Midbrain (tissue), 1 donor: ENCODE data around the gene SMCHD1.
"Not testable (repeated sequence)": the region's sequence is repeated elsewhere in the genome, so short reads cannot be mapped to it uniquely, and the experiment has no call there.

Source experiments
- DNase-seq: peaks from one replicate; lab custom pipeline; 2025; lab: John Stamatoyannopoulos, UW

SMCHD1 gene

DNA sequence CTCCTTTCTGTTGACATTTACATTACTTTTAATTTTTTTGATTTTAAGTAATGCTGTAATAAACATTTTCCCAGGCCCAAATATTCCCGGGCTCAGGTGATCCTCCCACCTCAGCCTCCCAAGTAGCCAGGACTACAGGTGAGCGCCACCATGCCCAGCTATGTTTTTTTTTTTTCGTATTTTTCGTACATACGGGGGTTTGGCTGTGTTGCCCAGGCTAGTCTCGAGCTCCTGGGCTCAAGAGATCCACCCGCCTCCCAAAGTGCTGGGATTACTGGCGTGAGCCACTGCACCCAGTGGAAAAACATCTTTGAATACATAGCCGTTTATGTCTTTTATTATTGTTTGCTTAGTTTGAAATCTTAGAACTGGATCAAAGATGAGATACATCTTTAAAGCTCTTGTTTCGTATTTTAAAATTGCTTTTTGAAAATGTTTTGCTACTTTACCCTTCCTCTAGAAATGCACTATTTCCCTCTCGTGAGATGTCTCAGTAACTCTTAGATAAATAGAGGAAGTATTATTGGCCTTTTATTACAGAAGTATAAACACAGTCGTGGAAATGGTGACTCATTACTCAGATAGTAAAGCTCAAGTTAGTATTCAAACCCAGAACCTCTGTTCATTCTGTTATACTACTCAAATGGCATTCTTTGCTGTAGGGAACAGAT is 2.4 kb downstream of the SMCHD1 start:
- no peak for DNase-seq

DNA sequence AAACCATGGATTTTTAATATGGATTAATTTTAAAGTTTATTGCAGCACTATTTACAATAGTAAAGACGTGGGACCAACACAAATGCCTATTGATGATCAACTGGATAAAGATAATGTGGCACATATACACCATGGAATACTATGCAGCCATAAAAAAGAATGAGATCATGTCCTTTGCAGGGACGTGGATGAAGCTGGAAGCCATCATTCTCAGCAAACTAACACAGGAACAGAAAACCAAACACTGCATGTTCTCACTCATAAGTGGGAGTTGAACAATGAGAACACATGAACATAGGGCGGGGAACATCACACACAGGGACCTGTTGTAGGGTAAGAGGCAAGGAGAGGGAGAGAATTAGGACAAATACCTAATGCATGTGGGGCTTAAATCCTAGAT is 5.3 kb downstream of the SMCHD1 start:
- not testable (repeated sequence) for DNase-seq

DNA sequence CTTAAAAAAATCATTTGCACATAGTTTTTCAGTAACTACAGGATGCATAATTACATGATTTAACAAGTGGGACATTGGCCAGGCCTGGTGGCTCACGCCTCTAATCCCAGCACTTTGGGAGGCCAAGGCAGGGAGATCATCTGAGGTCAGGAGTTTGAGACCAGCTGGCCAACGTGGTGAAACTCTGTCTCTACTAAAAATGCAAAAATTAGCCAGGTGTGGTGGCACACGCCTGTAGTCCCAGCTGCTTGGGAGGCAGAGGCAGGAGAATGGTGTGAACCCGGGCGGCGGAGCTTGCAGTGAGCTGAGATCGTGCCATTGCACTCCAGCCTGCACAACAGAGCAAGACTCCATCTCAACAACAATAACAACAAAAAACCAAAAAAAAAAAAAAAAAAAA is 6.8 kb downstream of the SMCHD1 start:
- DNase-seq, result not testable (repeated sequence)

DNA sequence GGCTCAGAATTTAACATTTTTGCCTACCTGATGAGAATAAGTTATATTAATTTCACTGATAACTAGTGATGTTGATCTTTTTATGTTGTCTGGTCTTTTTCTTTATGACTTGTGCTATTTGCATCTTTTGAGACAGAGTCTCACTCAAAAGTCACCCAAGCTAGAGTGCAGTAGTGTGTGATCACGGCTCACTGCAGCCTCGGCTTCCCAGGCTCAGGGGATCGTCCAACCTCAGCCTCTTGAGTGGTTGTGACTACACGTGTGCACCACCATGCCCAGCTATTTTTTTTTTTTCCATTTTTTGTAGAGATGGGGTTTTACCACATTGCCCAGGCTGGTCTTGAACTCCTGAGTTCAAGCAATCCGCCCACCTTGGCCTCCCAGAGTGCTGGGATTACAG is 7.5 kb downstream of the SMCHD1 start:
- no peak for DNase-seq

DNA sequence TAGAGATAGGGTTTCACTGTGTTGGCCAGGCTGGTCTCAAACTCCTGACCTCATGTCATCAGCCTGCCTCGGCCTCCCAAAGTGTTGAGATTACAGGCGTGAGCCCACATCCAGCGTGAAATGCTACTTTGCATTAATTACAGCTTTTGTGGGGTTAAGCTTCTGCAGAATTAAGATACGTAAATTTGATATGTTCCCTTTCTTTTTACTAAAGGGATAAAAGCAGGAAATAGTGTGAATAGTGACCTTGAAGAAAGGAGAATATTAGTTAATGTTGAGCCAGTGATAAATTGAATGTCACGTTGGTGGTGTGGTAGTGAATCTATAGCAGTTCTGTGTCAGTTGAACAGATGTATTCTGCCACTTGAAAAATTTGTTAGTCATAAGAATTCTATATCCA is 16.9 kb downstream of the SMCHD1 start:
- no peak for DNase-seq

DNA sequence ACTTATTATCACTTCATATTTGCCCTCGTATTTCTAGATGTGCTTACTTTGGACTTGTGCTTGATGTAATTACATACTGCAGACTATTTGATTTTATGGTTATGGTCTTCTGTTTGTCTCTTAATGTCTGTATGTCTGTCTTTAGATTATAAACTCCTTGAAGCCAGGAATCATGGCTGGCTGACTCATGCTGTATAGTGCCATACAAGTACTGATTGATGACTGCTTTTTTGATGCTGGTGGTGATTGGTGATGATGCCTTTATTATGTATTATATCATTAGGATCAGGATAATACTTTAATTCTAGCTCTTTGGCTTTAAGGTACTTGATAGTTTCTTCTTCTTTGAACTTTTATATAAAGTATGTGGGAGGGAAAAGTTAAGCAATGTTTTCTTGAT is 17.3 kb downstream of the SMCHD1 start:
- no peak for DNase-seq

DNA sequence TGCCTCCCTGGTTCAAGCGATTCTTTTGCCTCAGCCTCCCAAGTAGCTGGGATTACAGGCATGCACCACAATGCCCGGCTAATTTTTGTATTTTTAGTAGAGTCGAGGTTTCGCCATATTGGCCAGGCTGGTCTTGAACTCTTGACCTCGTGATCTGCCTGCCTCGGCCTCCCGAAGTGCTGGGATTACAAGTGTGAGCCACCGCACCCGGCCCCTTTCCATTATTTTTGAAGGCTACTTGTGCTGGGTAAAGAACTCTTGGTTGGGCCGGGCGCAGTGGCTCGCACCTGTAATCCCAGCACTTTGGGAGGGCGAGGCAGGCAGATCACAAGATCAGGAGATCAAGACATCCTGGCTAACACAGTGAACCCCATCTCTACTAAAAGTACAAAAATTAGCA is 23.4 kb downstream of the SMCHD1 start:
- DNase-seq, result not testable (repeated sequence)

DNA sequence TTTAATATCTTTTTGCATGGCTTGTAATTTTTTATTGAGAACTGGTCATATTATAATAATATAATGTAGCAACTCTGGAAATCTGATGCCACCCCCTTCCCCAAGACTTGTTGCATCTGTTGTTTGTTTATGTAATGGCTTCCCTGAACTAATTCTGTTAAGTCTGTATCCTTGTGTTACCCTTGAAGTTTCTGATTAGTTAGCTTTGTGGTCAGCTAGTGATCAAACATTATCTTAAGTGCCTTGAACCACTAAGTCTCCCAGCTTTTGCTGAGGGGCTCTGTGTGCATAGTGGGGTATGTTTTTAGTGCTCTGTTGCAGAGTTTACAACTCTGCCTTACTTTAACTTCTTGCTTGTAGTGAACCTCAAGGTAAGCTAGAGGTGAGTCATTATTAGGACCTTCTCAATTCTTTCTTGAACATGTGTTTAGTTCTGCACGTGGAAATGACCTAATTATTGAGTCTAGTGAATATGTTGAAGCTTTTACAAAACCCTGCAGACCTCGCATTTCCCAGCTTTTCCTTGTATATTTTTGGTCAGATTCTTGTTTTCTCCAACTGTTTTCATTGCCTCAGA is 24.8 kb downstream of the SMCHD1 start:
- DNase-seq, result no peak

DNA sequence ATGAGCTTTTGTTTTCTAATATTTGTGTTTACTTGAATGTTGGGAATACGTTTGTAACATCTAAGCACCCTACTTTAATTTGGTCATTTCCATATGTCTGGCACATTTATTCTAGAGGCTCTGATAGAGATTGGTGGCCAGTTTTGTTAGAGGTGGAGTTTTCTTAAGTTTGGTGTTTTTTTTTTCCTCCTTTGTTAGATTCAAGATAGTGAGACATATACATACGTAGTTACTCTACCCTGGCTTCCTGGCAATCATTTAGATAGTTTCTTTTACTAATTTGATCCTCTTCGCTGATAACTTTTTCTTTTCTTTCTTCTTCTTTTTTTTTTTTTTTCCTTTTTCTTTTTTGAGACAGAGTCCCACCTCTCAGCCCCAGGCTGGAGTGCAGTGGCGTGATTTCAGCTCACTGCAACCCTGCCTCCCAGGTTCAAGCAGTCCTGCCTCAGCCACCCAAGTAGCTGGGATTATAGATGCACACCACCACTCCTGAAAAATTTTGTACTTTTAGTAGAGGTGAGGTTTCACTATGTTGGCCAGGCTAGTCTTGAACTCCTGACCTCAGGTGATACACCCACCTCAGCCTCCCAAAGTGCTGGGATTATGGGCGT is 26.6 kb downstream of the SMCHD1 start:
- DNase-seq, result no peak

DNA sequence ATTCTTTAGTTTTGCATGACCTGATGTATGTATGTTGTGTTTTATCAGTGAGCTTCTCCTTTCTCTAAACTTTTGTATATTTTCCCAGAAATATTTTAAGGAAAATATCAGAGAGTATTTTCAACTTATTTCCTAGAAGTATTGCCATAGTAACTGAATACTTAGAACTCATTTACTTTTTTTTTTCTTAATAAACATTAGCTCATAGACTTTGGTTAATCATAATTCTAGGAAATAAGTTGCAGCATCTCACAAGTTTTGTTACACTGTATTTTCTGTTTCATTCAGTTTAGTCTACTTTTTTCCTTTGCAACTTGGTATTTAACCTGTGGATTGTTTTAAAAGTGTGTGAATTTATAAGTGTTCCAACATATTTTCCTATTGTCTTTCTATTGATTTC is 27.5 kb downstream of the SMCHD1 start:
- DNase-seq, result no peak

DNA sequence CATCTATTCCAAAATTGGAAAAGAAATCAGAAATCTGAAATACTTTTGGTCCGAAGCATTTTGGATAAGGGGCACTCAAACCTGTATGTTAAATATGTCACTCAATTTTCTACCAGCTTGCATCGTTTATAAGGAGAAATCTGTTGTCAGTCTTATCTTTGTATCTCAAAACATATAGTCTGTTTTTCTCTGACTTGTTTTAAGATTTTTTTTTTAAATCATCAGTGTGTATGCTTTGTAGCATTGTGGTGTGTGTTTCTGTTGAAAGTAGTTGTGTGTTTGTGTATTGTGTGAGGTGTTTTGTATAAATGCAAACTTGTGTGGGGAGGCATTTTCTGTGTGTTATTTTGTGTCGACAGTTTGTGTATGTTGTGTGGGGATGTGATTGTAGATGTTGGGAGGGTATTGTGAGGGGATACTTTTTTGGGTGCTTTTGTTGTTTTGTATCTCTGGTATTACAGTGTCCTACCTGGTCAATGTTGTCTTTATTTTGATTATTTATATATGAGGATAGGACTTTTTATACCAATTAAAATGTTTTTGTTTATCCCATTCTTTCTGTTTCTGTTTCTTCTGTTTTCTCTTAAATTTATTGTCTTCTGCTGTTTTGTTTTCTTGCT is 30.9 kb downstream of the SMCHD1 start:
- no peak for DNase-seq

DNA sequence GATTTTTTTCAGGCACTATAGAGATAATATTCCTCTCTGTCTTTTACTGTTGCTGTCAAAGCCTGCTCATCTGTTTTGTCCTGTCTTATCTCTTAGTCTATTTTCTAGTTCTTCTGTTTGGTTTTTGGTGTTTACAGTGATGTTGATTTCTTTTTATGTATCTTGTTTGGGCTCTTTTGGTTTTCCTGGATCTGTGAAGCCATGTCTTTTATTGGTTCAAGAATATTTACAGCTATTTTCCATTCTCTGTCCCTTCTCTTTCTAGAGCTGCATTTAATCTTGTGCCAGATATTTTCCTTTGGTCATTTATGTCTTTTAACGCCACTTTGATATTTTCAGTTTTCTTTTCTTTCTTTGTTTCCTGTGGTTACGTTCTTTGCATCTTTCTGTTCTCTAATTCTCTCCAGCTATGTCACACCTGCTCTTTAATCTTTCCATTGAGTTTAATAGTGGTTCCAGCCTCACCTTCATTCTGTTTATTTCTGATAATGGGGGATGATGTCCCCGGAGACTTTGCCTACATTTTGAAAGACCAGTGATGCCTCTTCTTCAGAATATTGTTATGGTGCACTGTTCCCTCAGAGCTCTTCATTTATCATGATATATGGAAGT is 32.0 kb downstream of the SMCHD1 start:
- DNase-seq, result no peak

DNA sequence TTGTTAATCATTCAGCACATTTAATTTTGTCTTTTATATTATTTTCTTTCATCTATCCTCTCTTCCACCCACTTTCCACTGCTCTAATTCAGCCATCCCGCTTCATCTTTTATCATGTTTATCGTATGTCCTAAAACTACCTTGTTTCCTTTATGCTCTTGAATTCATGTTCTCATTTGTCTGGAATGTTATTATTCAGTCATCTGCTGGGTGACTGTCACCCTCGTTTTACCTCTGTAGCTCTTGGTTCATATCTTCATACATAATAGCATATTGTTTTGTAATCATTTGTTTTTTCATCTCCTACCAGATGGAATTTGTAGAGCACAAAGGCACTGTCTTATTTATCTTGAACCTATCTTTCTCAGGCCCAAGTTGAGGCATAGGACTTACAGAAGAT is 37.0 kb downstream of the SMCHD1 start:
- no peak for DNase-seq

DNA sequence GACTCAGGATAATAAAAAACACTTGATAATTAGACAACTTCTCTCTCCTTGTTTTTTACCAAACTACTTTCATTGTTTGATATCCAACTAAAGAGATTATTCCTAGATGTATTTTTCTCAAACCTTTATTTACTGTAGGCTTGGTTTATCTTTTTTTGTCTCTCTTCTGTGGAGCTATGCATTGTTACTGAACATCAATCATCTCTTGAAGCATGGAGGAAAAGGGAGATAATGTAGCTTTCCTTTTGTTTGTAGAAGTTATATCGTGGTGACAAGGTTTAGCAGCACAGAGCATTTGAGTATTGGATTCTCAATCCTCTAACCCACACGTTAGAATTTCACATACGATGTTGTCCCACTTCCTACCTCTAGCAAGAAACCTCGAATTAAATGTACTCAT is 41.7 kb downstream of the SMCHD1 start:
- no peak for DNase-seq

DNA sequence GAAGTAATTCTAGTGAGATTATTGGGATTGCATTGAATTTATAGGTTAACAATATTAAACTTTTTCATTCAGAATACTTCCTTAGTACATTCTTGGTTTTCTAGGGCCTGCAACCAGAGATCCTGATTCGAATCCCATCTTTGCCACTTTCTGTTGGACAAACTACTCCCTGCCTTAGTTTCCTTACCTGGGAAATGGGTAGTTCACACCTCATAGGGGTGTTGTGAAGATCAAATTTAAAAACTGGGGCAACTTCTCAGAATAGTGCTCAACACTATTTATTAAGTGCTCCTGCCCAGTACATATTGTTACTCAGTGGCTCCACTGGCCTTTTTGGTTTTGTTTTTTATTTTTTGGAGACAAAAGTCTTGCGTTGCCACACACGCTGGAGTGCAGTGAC is 43.5 kb downstream of the SMCHD1 start:
- DNase-seq, result no peak

DNA sequence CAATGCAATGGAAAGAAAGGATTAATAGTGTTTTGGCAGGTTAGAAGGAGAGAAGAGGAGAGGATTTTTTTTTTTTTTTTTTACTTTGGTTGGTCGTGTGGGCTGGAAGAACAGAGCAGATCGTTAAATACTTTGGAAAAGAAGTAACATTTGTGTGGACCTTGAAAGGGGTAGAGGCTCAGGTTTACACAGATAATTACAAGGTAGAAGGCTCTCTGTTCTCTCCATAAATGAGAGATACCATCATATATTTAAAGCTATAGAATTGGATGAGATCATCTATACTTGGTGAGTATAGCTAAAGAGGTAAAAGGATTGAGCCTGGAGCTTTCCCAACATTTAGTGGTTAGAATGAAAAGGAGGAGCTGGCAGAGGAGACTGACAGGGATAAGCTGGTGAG is 49.0 kb downstream of the SMCHD1 start:
- no peak for DNase-seq

DNA sequence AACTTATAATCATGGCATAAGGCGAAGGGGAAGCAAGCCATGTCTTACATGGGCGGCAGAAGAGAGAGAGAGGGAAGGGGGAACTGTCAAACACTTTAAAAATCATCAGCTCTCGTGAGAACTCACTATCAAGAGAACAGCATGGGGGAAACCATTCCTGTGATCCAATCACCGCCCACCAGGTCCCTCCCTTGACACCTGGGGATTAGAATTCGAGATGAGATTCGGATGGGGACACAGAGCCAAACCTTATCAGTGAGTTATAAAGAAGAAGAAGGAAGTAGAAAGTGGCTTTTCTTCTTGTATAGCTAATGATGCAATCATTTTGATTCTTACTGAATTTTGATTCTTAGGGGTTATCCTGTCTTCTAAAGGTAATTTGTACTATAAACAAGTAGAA is 51.4 kb downstream of the SMCHD1 start:
- no peak for DNase-seq

DNA sequence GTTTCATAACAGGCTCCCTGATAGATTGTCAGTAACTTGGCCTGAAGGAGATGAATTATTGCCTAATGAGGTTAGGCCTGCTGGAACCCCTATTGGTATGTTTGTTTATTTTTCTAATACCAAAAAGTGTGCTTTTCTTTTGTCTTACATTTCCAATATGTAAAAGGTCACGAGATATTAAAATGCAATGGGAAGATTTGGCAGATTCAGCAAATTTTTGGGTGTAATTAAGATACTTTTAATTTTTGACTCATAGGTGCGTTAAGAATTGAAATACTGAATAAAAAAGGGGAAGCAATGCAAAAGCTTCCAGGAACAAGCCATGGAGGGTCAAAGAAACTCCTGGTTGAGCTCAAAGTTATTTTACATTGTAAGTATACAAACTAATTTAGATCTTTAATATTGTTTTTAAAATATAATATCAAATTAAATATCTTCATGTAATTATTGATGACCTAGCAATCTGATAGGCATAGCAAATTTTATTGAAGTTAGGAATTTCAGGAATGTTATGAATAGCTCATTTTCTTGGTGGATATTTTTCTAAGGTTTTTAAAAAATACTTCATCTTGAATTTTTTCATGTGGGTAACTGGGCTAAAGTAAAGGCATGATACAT is 52.1 kb downstream of the SMCHD1 start:
- DNase-seq, result no peak

DNA sequence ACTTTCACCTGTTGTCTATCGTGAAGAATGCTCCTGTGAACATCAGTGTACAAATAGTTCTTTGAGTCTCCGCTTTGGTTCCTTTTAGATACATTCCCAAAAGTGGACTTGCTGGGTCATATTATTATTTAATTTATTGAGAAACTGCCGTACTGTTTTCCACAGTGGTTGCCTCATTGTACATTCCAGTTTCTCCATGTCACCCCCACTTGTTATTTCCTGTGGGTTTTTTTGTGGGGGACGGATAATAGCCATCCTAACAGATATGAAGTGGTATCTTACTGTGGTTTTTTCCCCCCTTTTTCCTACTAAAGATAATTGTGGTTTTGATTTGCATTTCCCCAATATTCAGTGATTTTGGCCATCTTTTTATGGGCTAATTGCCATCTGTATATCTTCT is 53.8 kb downstream of the SMCHD1 start:
- no peak for DNase-seq

DNA sequence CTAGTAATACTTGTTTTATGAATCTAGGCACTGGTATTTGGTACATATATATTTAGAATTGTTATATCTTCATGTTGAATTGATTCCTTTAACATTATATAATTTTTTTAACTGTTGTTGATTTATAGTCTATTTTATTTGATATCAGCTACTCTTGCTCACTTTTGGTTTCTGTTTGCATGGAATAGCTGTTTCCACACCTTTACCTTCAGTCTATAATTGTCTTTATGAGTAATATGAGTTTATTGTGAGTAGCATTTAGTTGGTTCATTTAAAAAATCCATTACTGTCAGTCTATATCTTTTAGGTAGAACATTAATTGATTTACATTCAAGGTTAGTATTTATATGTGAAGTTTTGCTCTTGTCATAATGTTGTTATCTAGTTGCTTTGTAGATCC is 58.6 kb downstream of the SMCHD1 start:
- DNase-seq, result no peak

DNA sequence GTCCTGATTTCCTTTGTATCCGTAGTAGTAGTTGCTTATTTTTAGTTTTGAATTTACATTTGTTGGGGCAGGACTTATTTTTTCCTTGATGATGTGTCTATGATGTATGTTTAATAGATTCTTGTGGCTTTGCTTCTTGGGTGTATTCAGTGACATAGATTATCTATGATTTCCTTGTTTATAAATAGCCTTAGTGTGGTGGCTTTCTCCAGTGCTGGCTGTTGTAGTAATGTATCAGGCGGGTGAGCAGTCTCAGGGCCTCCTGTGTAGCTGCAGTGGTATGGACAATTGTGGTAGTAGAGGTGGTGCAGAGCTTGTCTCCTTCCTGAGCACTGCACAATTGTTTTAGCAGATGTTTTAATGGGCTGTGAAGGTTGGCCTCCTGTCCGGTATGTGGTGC is 60.5 kb downstream of the SMCHD1 start:
- DNase-seq, result no peak
